Activated CD4-positive, alpha-beta T cell treated with anti-CD3 and anti-CD28 coated beads for 36 hours (primary cell): ENCODE results near the gene TLL1. TPM values are rescaled to one million over a fixed set of nuclear protein-coding genes. Genes with fewer than 3 reads are reported as not detected.

Source experiments
- ATAC-seq: fragments of 200-7000 bp; cut with Tn5 transposase; one replicate; pipeline ENCODE4 v1.10.0; 2021; ENCODE audit warnings: mild to moderate bottlenecking, moderate library complexity
- CTCF ChIA-PET: fragments of 350-600 bp; sonication (Branson Sonifier 250); formaldehyde crosslinking; loops from one replicate; lab custom pipeline; 2021; ENCODE audit warnings: antibody characterized with exemption; lab: Charles Lee
- POLR2A ChIA-PET: fragments of 350-600 bp; sonication (Branson Sonifier 250); formaldehyde crosslinking; loops from one replicate; lab custom pipeline; 2021; ENCODE audit warnings: antibody characterized with exemption, inconsistent platforms; lab: Charles Lee
- DNase-seq: peaks from one replicate; pipeline ENCODE4 v3.0.0-alpha.2; 2020
- H3K27ac Mint-ChIP-seq: one replicate; pipeline ENCODE4 v1.8.0; 2021; ENCODE audit warnings: mixed read lengths
- H3K27me3 Mint-ChIP-seq: one replicate; pipeline ENCODE4 v1.8.0; 2021; ENCODE audit warnings: mixed read lengths
- H3K36me3 Mint-ChIP-seq: one replicate; pipeline ENCODE4 v1.8.0; 2021; ENCODE audit warnings: low read depth, mixed read lengths
- H3K4me1 Mint-ChIP-seq: one replicate; pipeline ENCODE4 v1.8.0; 2021; ENCODE audit warnings: mixed read lengths
- H3K4me3 Mint-ChIP-seq: one replicate; pipeline ENCODE4 v1.8.0; 2021; ENCODE audit warnings: mild to moderate bottlenecking, moderate library complexity, mixed read lengths
- H3K9me3 Mint-ChIP-seq: one replicate; pipeline ENCODE4 v1.8.0; 2021; ENCODE audit warnings: low read depth, mixed read lengths
- intact Hi-C, 2 experiments: fragments of 100-400 bp; cut with DNase I in 1 of 2; cut with micrococcal nuclease in 1 of 2; formaldehyde crosslinking; loops; one replicate each; pipeline versions ENCODE4 v1.14.2 to v1.15.1; 2022 to 2024; cut with DNase I, micrococcal nuclease
- total RNA-seq, 2 experiments: library from RNA; stranded (reverse); gene quantifications; one replicate each; pipeline ENCODE4 v1.2.3, GENCODE V29; 2021

TLL1 gene
- total RNA-seq, 2 experiments from 2014 or later = not detected

DNA sequence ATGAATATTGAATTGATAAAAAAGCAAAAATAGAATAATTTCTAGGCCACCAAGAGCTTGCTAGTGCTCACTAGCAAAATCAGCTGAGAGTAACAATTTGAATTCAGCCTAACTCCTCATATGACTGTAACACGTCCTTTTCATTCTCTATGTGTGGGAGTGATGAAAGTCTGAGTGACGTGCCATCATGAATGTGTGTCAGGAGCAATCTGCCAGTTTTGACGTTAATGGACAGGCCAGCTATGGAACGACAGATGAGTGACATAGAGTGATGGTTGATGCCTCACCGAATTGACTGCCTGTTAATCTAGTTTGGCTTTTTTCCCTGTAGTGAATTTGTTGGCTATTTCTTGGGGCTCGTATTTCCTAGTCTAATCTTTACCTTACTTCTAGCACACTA, 200.7 kb downstream of the TLL1 start:
- no peaks in the 10 kb centered on the region for H3K9me3 Mint-ChIP-seq
- CTCF ChIA-PET = interaction anchor here (1.1 kb wide), 1 partner anchor 19 kb away, joined by 3 read pairs; no protein-coding TSS in a partner anchor
- intact Hi-C loops = no loop called here
- H3K4me1 Mint-ChIP-seq = no peaks in the 10 kb centered on the region
- H3K27me3 Mint-ChIP-seq = no peaks in the 10 kb centered on the region
- POLR2A ChIA-PET = no interaction called here
- H3K36me3 Mint-ChIP-seq = no peaks in the 10 kb centered on the region
- ATAC-seq (no peak), DNase-seq (no peak)
- no peak overlapping the region for H3K27ac Mint-ChIP-seq
- H3K4me3 Mint-ChIP-seq = no peak overlapping the region

DNA sequence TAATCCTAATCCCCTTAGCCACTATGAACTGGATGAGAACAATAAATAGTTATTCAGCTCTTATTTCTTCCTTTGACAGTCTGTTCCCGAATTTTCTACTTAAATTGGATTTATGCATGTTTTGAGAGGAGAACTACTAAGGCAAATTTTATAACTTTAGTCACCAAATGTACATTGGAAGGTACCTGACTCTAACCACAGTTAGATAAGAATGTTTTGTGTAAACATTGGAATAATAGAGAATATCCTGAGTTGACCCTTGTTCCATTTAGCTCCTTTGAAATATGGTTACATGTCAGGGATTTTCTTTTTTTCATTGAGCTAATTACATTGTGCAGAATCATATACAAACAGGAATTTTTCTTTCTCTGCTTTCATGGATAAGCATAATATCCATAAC, 202.6 kb downstream of the TLL1 start:
- H3K27ac Mint-ChIP-seq = no peak overlapping the region
- H3K36me3 Mint-ChIP-seq = no peaks in the 10 kb centered on the region
- no peak overlapping the region for H3K4me3 Mint-ChIP-seq
- ATAC-seq (no peak), DNase-seq (no peak)
- no peaks in the 10 kb centered on the region for H3K27me3 Mint-ChIP-seq
- H3K9me3 Mint-ChIP-seq = peaks cover 4% of the 10 kb centered on the region
- intact Hi-C loops = no loop called here
- ChIA-PET POLR2A (no interaction called here), CTCF (no interaction called here)
- H3K4me1 Mint-ChIP-seq = no peaks in the 10 kb centered on the region

DNA sequence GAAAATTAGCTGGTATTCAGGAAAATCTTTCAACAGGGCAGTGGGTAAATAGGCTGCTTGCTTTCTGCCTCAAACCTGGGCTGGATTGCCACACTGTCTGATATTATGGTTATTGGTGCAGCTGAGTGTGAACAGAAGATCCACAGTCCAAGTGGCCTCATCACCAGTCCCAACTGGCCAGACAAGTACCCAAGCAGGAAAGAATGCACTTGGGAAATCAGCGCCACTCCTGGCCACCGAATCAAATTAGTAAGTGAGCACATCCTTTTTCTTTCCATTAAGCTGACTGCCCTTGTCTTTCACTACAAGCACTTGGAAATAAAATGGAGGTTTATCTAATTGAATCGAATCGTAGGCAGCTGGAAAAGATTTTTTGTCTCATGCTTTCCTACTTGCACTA, 204.7 kb downstream of the TLL1 start:
- Mint-ChIP-seq H3K4me3 (no peak overlapping the region), H3K27ac (no peak overlapping the region), H3K9me3 (peaks cover 5% of the 10 kb centered on the region), H3K36me3 (no peaks in the 10 kb centered on the region), H3K4me1 (no peaks in the 10 kb centered on the region), H3K27me3 (no peaks in the 10 kb centered on the region)
- ATAC-seq = no peak
- intact Hi-C loops = no loop called here
- CTCF ChIA-PET = no interaction called here
- no peak for DNase-seq
- POLR2A ChIA-PET = no interaction called here

DNA sequence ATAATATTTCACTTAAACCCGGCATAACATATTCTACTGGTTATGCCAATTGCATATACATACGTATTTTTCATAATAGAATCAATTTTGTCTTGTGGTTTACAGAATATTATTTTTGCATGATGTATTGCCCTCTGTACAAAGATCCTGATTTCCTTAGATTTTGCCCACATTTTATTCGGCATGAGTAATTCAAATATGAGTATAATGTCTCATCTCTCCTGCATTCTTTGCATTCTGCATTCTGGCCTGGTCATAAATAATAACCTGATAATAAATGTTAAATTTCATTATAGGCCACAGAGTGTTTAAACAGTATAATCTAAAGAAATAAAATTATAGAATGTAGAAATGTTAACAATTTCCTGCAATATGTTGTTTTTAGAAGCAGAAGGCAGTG, 205.3 kb downstream of the TLL1 start:
- ChIA-PET CTCF (no interaction called here), POLR2A (no interaction called here)
- Mint-ChIP-seq H3K36me3 (no peaks in the 10 kb centered on the region), H3K4me3 (no peak overlapping the region), H3K9me3 (peaks cover 5% of the 10 kb centered on the region), H3K27ac (no peak overlapping the region), H3K27me3 (no peaks in the 10 kb centered on the region), H3K4me1 (no peaks in the 10 kb centered on the region)
- intact Hi-C loops = no loop called here
- no peak for ATAC-seq
- DNase-seq = no peak

DNA sequence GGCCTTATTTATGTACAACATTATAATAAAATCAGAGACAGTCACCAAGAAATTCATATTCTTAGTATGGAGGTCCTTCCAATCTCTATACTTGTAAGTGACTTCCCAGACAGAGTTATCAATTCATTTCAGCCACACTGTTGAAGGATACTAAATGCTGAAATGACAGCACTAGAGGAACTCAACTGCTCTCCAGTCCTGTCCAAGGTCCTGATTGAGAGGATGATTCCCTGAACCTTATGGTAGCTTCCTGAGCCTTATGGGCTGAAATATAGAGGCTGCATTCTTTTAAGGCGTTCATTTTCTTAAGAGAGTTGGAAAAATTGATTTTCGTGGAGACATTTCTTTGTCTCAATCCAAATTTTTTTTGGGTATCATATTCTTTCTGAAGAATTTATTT, 205.9 kb downstream of the TLL1 start:
- ATAC-seq (no peak), DNase-seq (no peak)
- CTCF ChIA-PET = no interaction called here
- Mint-ChIP-seq H3K27ac (no peak overlapping the region), H3K4me3 (no peak overlapping the region), H3K27me3 (no peaks in the 10 kb centered on the region), H3K9me3 (peaks cover 5% of the 10 kb centered on the region), H3K36me3 (no peaks in the 10 kb centered on the region), H3K4me1 (no peaks in the 10 kb centered on the region)
- POLR2A ChIA-PET = no interaction called here
- intact Hi-C loops = no loop called here

DNA sequence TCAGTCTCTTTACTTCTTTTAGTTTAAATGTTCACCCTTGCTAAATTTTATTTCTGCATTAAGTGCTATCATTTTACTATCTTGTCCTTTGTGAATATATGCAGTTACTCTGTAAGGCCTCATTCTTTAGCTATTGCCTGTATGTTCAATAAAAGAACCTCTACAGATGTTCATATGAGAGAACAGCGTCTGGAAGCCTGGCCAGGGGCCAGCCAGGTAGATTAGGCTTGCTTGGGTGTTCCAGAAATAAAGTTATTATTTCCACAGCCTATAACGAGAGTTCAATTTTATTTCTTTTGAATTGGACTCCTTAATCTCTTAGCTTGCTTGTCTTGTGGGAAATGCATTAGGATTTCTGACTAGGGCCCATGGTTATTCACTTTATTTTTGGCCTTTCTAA, 214.5 kb downstream of the TLL1 start:
- ChIA-PET CTCF (interaction anchor here (1.1 to 2.0 kb wide), 2 partner anchors 551 to 594 kb away, joined by 5 to 6 read pairs; no protein-coding TSS in a partner anchor), POLR2A (no interaction called here)
- intact Hi-C loops = no loop called here
- Mint-ChIP-seq H3K9me3 (no peaks in the 10 kb centered on the region), H3K27me3 (no peaks in the 10 kb centered on the region), H3K36me3 (no peaks in the 10 kb centered on the region), H3K4me3 (no peak overlapping the region), H3K4me1 (no peaks in the 10 kb centered on the region), H3K27ac (no peak overlapping the region)
- DNase-seq = no peak
- ATAC-seq = no peak

DNA sequence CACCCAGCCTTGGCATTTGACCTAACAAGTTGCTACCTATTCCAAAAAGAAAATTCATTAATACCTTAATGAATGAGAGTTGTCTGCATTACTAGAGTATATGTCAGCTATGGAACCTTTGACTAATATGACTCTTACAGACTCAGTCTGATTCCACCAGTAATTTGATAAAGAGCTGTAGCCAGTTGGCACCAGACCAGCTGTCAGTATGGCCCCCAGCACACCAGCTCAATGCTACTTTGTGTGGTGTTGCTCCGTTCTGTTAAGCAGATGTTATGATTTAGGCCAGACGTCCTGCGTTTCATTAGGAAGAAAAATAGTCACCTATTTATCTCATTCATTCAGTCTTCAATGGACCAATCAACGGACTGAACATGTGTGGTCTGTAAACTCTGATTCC, 215.5 kb downstream of the TLL1 start:
- ATAC-seq = no peak
- no peak for DNase-seq
- ChIA-PET POLR2A (no interaction called here), CTCF (interaction anchor here (2.0 kb wide), 1 partner anchor 552 kb away, joined by 6 read pairs; no protein-coding TSS in a partner anchor)
- Mint-ChIP-seq H3K27me3 (no peaks in the 10 kb centered on the region), H3K9me3 (no peaks in the 10 kb centered on the region), H3K36me3 (no peaks in the 10 kb centered on the region), H3K4me1 (no peaks in the 10 kb centered on the region), H3K27ac (no peak overlapping the region), H3K4me3 (no peak overlapping the region)
- intact Hi-C loops = no loop called here

DNA sequence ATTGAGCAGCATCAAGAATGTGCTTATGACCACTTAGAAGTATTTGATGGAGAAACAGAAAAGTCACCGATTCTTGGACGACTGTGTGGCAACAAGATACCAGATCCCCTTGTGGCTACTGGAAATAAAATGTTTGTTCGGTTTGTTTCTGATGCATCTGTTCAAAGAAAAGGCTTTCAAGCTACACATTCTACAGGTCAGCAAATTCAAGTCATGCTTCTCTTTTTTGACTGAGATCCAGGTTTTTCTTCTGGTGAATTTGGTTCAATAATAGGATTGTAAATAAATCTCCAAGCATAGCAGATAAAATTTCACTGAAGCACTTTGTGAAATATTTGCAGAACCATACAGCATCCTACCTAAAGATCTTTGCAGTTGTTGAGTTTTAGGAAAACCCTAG, 218.1 kb downstream of the TLL1 start:
- no peaks in the 10 kb centered on the region for H3K9me3 Mint-ChIP-seq
- H3K27me3 Mint-ChIP-seq = no peaks in the 10 kb centered on the region
- no peak for ATAC-seq
- intact Hi-C loops = loop anchor here in 1 of 2 experiments (10.0 kb wide), 1 partner anchor 956 kb away; no protein-coding TSS in a partner anchor
- CTCF ChIA-PET = interaction anchor here (0.8 to 2.2 kb wide), 6 partner anchors 552 to 602 kb away, joined by 3 to 26 read pairs (median 6); no protein-coding TSS in a partner anchor
- no peak overlapping the region for H3K27ac Mint-ChIP-seq
- H3K36me3 Mint-ChIP-seq = no peaks in the 10 kb centered on the region
- POLR2A ChIA-PET = interaction anchor here (0.6 kb wide), 1 partner anchor 434 kb away, joined by 3 read pairs; no protein-coding TSS in a partner anchor
- no peak for DNase-seq
- no peak overlapping the region for H3K4me3 Mint-ChIP-seq
- H3K4me1 Mint-ChIP-seq = no peaks in the 10 kb centered on the region

DNA sequence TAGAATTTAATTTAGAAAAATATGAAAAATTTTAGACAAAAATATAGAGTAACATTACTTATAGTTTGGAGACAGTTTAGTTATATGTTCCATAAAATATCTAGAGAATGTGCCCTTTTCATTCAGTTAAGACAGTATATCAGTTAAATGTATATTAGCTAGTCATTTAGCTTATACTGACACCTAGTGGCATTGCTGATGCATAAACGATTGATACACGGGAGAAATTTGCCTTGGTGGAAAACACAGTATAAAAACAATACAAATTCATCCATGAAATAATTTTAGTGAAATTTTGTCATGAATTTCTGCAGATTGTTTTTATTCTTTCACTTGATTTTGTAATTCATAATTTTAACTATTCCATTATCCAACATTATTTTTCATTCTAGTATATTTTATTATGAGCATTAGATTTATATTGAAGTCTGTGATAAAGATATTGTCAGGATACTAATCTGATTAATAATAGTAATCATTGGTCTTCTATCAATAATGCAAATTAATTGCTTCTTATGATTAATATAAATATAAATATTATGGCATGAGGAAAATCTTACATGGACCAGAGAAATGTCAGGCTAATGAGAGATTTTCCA, 219.0 kb downstream of the TLL1 start:
- no peak overlapping the region for H3K4me3 Mint-ChIP-seq
- intact Hi-C loops = loop anchor here (1.0 to 10.0 kb wide), 3 partner anchors 555 to 957 kb away; no protein-coding TSS in a partner anchor
- no peak overlapping the region for H3K27ac Mint-ChIP-seq
- ATAC-seq (no peak), DNase-seq (no peak)
- H3K4me1 Mint-ChIP-seq = no peaks in the 10 kb centered on the region
- CTCF ChIA-PET = interaction anchor here (1.1 to 2.2 kb wide), 7 partner anchors 19 to 603 kb away, joined by 3 to 26 read pairs (median 6); no protein-coding TSS in a partner anchor
- no peaks in the 10 kb centered on the region for H3K27me3 Mint-ChIP-seq
- POLR2A ChIA-PET = no interaction called here
- no peaks in the 10 kb centered on the region for H3K36me3 Mint-ChIP-seq
- no peaks in the 10 kb centered on the region for H3K9me3 Mint-ChIP-seq

DNA sequence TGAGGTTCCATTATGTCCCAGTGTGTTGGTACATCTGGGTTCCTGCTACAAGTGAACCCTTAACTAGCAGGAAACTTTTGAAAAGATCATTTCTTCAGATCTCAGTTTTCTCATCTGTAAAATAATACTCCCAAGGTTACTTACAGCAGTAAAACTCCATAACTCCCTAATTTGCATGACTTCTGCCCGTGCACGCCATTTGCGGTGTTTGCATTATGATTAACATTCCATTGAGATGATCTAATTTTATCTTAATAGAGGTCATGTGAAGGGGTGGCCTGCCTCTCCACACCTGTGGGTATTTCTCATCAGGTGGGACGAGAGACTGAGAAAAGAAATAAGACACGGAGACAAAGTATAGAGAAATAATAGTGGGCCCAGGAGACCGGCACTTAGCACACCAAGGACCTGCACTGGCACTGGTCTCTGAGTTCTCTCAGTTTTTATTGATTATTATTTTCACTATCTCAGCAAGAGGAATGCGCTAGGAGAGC, 219.8 kb downstream of the TLL1 start:
- ATAC-seq = no peak
- ChIA-PET POLR2A (no interaction called here), CTCF (interaction anchor here (1.2 to 2.2 kb wide), 4 partner anchors 20 to 603 kb away, joined by 3 to 26 read pairs (median 5); no protein-coding TSS in a partner anchor)
- no peaks in the 10 kb centered on the region for H3K9me3 Mint-ChIP-seq
- H3K4me1 Mint-ChIP-seq = no peaks in the 10 kb centered on the region
- no peaks in the 10 kb centered on the region for H3K27me3 Mint-ChIP-seq
- no peak for DNase-seq
- H3K36me3 Mint-ChIP-seq = no peaks in the 10 kb centered on the region
- H3K27ac Mint-ChIP-seq = no peak overlapping the region
- H3K4me3 Mint-ChIP-seq = no peak overlapping the region
- intact Hi-C loops = loop anchor here (1.0 to 10.0 kb wide), 3 partner anchors 556 to 958 kb away; no protein-coding TSS in a partner anchor

DNA sequence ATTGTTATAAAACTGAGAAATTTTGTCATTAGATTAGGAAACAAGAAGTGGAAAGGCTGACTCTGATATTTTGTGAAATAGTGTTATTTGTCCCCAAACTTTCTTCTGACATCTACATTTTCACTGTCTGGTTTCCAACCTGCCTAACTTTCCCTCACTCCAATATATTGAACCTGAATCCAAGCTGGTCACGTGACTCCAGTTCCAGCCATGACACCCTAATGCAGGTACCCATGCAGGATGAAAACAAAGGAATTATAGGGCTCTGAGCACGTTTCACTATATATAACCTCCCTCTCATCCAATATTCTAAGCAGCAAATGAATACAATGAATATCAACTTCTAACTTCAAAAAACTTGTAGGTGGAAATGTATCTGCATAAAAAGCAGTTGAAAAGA, 231.6 kb downstream of the TLL1 start:
- Mint-ChIP-seq H3K27me3 (no peaks in the 10 kb centered on the region), H3K36me3 (no peaks in the 10 kb centered on the region), H3K9me3 (peaks cover 2% of the 10 kb centered on the region), H3K4me1 (no peaks in the 10 kb centered on the region), H3K4me3 (no peak overlapping the region), H3K27ac (no peak overlapping the region)
- CTCF ChIA-PET = no interaction called here
- POLR2A ChIA-PET = no interaction called here
- ATAC-seq (no peak), DNase-seq (no peak)
- intact Hi-C loops = no loop called here

DNA sequence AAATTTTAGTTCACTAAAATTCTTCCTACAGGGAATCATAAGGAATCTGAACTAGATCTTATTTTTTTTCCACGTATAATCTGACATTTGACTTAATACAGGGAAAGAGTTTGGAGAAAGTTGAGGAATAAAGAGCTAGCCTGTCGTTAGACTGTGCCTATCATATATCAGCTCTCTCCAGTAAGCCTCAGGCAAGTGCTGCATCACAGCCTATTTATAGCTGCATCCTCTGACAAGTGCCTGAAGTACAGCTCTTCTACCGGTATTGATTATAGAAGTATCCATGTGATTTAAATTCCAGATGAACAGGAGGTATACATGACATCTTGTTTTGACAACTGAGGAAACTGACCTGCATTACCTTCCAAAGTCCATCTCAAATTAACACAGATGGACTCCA, 248.9 kb downstream of the TLL1 start:
- Mint-ChIP-seq H3K9me3 (peaks cover 2% of the 10 kb centered on the region), H3K27me3 (peaks cover 2% of the 10 kb centered on the region), H3K27ac (no peak overlapping the region), H3K4me1 (no peaks in the 10 kb centered on the region), H3K36me3 (no peaks in the 10 kb centered on the region), H3K4me3 (no peak overlapping the region)
- intact Hi-C loops = no loop called here
- ChIA-PET POLR2A (interaction anchor here (0.6 kb wide), 1 partner anchor 695 kb away, joined by 6 read pairs; no protein-coding TSS in a partner anchor), CTCF (no interaction called here)
- ATAC-seq (no peak), DNase-seq (no peak)
